Stomach (tissue), 9 donors: ENCODE measurements around the gene LRRC28. TPM values are rescaled to one million over a fixed set of nuclear protein-coding genes. Genes with fewer than 3 reads are reported as not detected.

Source experiments
- DNase-seq, 2 donors: peaks; one replicate each; pipeline versions ENCODE4 v3.0.0 to v3.0.0-alpha.2; 2013 to 2019
- H3K27ac ChIP-seq, 5 donors: fragments of 200-600 bp in 4 of 5; sonication (generic) in 4 of 5; one replicate each; pipeline ENCODE4 v1.5.1; 2013 to 2019; ENCODE audit warnings: mild to moderate bottlenecking in 1 of 5, moderate library complexity in 1 of 5
- H3K27me3 ChIP-seq, 3 donors: fragments of 200-600 bp; sonication (generic); one replicate each; pipeline ENCODE4 v1.5.1; 2017 to 2019; ENCODE audit warnings: mixed run types in 1 of 3
- H3K36me3 ChIP-seq, 4 donors: fragments of 200-600 bp; sonication (generic); 1 replicate in 3 of 4; 2 replicates in 1 of 4; pipeline ENCODE4 v1.5.1; 2016 to 2019
- H3K4me1 ChIP-seq, 4 donors: fragments of 200-600 bp; sonication (generic); one replicate each; pipeline ENCODE4 v1.5.1; 2016 to 2019
- H3K4me3 ChIP-seq, 4 donors: fragments of 200-600 bp; sonication (generic) in 3 of 4; one replicate each; pipeline ENCODE4 v1.5.1; 2016 to 2019; ENCODE audit warnings: mild to moderate bottlenecking in 1 of 4
- H3K9me3 ChIP-seq, 4 donors: fragments of 200-600 bp; sonication (generic); one replicate each; pipeline ENCODE4 v1.5.1; 2016 to 2019
- CTCF ChIP-seq, 7 experiments: fragments of 450-650 bp in 4 of 7; fragments of 200-600 bp in 3 of 7; sonication (generic) in 3 of 7; IDR thresholded peaks; one replicate each; pipeline ENCODE4 v1.5.1; 2016 to 2019; ENCODE audit warnings: antibody characterized with exemption in 7 of 7, control low read depth in 2 of 7, mild to moderate bottlenecking in 1 of 7
- EP300 ChIP-seq: sonication (generic); formaldehyde crosslinking; IDR thresholded peaks from one replicate; pipeline ENCODE4 v1.6.1; 2017; ENCODE audit warnings: antibody characterized with exemption
- POLR2A ChIP-seq, 4 donors: fragments of 450-650 bp; IDR thresholded peaks; one replicate each; pipeline ENCODE4 v1.6.1; 2016; ENCODE audit warnings: antibody characterized with exemption in 4 of 4, control low read depth in 2 of 4, mild to moderate bottlenecking in 1 of 4, moderate library complexity in 1 of 4
- POLR2AphosphoS5 ChIP-seq, 3 donors: sonication (generic); formaldehyde crosslinking; IDR thresholded peaks; one replicate each; pipeline ENCODE4 v1.6.1; 2016; ENCODE audit warnings: antibody characterized with exemption in 3 of 3
- WGBS, 5 donors: extraction: QIAGEN DNeasy Blood & Tissue Kit in 3 of 5; methylation state at CpG; one replicate each; pipeline versions ENCODE4 v1.1.5 to v1.1.7; 2013 to 2018; 5-methylcytosine and 5-hydroxymethylcytosine counted together
- intact Hi-C: fragments of 100-400 bp; cut with DNase I; formaldehyde crosslinking; loops from one replicate; pipeline ENCODE4 v1.15.1; 2023; ENCODE audit warnings: low total_unique reads
- polyA plus RNA-seq, 3 donors: library from polyadenylated mRNA; stranded (reverse); fragments of 200-250 nt; gene quantifications; one replicate each; pipeline ENCODE4 v1.2.3, GENCODE V29; 2013
- total RNA-seq, 5 donors: library from RNA; depleted of rRNA; stranded (reverse); fragments of >200 nt; gene quantifications; one replicate each; pipeline versions ENCODE4 v1.1.0 to v1.2.3, GENCODE V29; 2014 to 2016
- donor health status: healthy with polysubstance abuse.
- donor health status: Bipolar disorder and iron deficiency.
- donor health status: healthy.

LRRC28 gene
- total and polyA plus RNA-seq, 8 donors = 9.6 to 82.6 (median 26.2) TPM

- no peaks in the 10 kb centered on the region for H3K4me1 ChIP-seq
- no peak for TF ChIP-seq POLR2A (IDR thresholded peaks at IDR 0.05)
- TF ChIP-seq POLR2AphosphoS5 (IDR thresholded peaks at IDR 0.05) = no peak
- no peak for TF ChIP-seq EP300
- no peak for TF ChIP-seq CTCF (IDR thresholded peaks at IDR 0.05)
- H3K36me3 ChIP-seq = peaks cover 0 to 6% (median 2%) of the 10 kb centered on the region in 4 donors
- H3K27me3 ChIP-seq = no peaks in the 10 kb centered on the region
- no peaks in the 10 kb centered on the region for H3K9me3 ChIP-seq
- no peak for DNase-seq
- H3K27ac ChIP-seq = no peak overlapping the region
- intact Hi-C loops = no loop called here
- 83 to 92% (median 91%) methylated on average over 9 of the region's 9 CpGs for WGBS, 5 donors
- H3K4me3 ChIP-seq = no peak overlapping the region
These were observed 24.3 kb downstream of the LRRC28 start for GRCh38 chr15:99275525-99276128.

GRCh38 chr15:99279290-99279689 lies 28.0 kb downstream of the LRRC28 start:
- TF ChIP-seq EP300 (no peak), CTCF (IDR thresholded peaks at IDR 0.05) (no peak), POLR2A (IDR thresholded peaks at IDR 0.05) (no peak)
- H3K9me3 ChIP-seq = no peaks in the 10 kb centered on the region
- peaks cover 0 to 4% (median 0%) of the 10 kb centered on the region in 4 donors for H3K4me1 ChIP-seq
- no peaks in the 10 kb centered on the region for H3K27me3 ChIP-seq
- intact Hi-C loops = no loop called here
- H3K4me3 ChIP-seq = no peak overlapping the region
- H3K27ac ChIP-seq = no peak overlapping the region
- H3K36me3 ChIP-seq = peaks cover 0 to 6% (median 2%) of the 10 kb centered on the region in 4 donors
- DNase-seq = no peak
- 71 to 89% (median 82%) methylated on average over 3 of the region's 3 CpGs for WGBS, 5 donors

GRCh38 chr15:99279827-99280226 lies 28.5 kb downstream of the LRRC28 start:
- intact Hi-C loops = no loop called here
- peaks cover 0 to 4% (median 0%) of the 10 kb centered on the region in 4 donors for H3K4me1 ChIP-seq
- no peak overlapping the region for H3K27ac ChIP-seq
- TF ChIP-seq POLR2A (IDR thresholded peaks at IDR 0.05) (no peak), POLR2AphosphoS5 (IDR thresholded peaks at IDR 0.05) (no peak), EP300 (no peak), CTCF (IDR thresholded peaks at IDR 0.05) (no peak)
- no peaks in the 10 kb centered on the region for H3K27me3 ChIP-seq
- no peak overlapping the region for H3K4me3 ChIP-seq
- H3K9me3 ChIP-seq = no peaks in the 10 kb centered on the region
- WGBS, 5 donors = 88 to 96% (median 92%) methylated on average over 3 of the region's 3 CpGs
- H3K36me3 ChIP-seq = peaks cover 0 to 6% (median 2%) of the 10 kb centered on the region in 4 donors
- DNase-seq = no peak

- Histone ChIP-seq H3K36me3 (peaks cover 0 to 6% (median 2%) of the 10 kb centered on the region in 4 donors), H3K9me3 (no peaks in the 10 kb centered on the region), H3K27ac (no peak overlapping the region), H3K27me3 (no peaks in the 10 kb centered on the region), H3K4me1 (peaks cover 0 to 4% (median 0%) of the 10 kb centered on the region in 4 donors), H3K4me3 (no peak overlapping the region)
- no peak for TF ChIP-seq POLR2A (IDR thresholded peaks at IDR 0.05)
- TF ChIP-seq EP300 = no peak
- no peak for TF ChIP-seq POLR2AphosphoS5 (IDR thresholded peaks at IDR 0.05)
- no peak for TF ChIP-seq CTCF (IDR thresholded peaks at IDR 0.05)
- intact Hi-C loops = no loop called here
- DNase-seq = no peak
These were observed 30.8 kb downstream of the LRRC28 start for GRCh38 chr15:99282121-99282520.
